ENCODE data around the gene MIER2.

DNA sequence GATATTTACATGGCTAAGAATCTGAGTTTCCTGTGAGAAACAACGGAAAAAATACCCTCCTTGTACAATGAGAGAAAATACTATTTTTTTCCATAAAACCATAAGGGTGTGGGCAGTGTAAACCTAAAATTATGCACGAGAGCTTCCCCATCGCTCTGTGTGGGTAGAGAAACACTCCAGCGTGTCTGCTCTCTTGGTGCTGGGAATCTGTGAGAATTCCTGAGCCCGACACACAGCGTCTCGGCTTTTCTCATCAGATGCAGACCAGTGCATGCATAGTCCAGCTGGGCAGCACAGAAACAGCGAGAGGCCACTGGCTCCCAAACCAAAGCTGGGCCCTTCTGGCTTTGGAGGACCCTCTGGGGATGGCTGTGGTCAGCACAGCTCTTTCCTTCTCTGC, 65.4 kb downstream of the MIER2 start:
- TF ChIP-seq POLR2A (IDR thresholded peaks at IDR 0.05; ENCODE audit: low read depth) (no peak), POLR2AphosphoS5 (IDR thresholded peaks at IDR 0.05) (no peak)
